ENCODE measurements around the gene CPNE1. TPM values are rescaled to one million over a fixed set of nuclear protein-coding genes. Genes with fewer than 3 reads are reported as not detected.
A peak's percentile ranks its signal among the peaks of the same experiment; 100 is the strongest.

The CPNE1 gene
- total and polyA plus RNA-seq, 2 of the 8 experiments (the other 6 are each of a cell fraction or from before 2014, with no cell fraction given), result 294 to 346 TPM

DNA sequence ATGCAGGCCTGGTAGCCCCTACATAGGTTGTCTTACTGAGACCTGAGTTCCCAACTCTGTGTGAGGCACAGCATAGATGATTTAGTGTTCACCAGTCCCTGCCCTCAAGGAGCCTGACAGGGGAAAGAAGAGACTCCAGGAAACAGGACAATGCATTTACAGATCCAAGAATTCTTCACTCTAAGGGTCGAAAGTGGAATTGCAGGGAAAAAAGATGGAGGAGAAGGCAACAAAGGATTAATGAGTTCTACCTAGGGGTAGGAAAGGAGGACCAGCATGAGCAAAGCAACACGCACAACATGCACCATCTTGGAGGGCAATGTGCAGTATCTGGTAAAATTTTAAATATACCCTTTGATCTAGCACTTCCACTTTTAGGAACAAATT lies 43.1 kb downstream of the CPNE1 start:
- no peaks in the 10 kb centered on the region for H3K79me2 ChIP-seq (ENCODE audit: control insufficient read depth in 1 of 2, insufficient read depth in 2 of 2, low read length in 2 of 2)
- DNase-seq (ENCODE audit: low read depth in 1 of 2, low spot score in 2 of 2), result no peak
- peaks cover 9% of the 10 kb centered on the region; the same call in 1 of the 2 replicates for H3K23me2 ChIP-seq (ENCODE audit: low read depth, low read length)
- H3K79me1 ChIP-seq (ENCODE audit: low read depth, low read length), result no peaks in the 10 kb centered on the region
- H4K5ac ChIP-seq (ENCODE audit: insufficient read length, low read depth, low read length), result no peak overlapping the region
- no peak overlapping the region for H3K56ac ChIP-seq (replicated peaks; ENCODE audit: insufficient read length, low read depth, low read length)
- peaks cover 0 to 8% (median 7%) of the 10 kb centered on the region in 4 experiments; a peak in 3 of 7 replicates for H3K27me3 ChIP-seq (replicated peaks in 1 of 4; ENCODE audit: control insufficient read depth in 3 of 4, extremely low read depth in 1 of 4, insufficient read depth in 3 of 4, low read length in 3 of 4)
- no peak overlapping the region for H3K27ac ChIP-seq (ENCODE audit: low read depth, low read length)
- H2BK120ac ChIP-seq (replicated peaks; ENCODE audit: low read depth, low read length), result no peak overlapping the region
- H4K20me1 ChIP-seq (replicated peaks in 1 of 2; ENCODE audit: control insufficient read depth in 1 of 2, insufficient read depth in 2 of 2, low read length in 2 of 2), result peaks cover 0 to 1% of the 10 kb centered on the region in 2 experiments
- H3K4me2 ChIP-seq (ENCODE audit: insufficient read depth in 1 of 2, low read depth in 2 of 2, low read length in 2 of 2), result no peak overlapping the region
- no peak overlapping the region for H3K4me3 ChIP-seq (ENCODE audit: extremely low read depth in 1 of 4, insufficient read depth in 2 of 4, low read depth in 3 of 4, low read length in 4 of 4)
- peak; percentile 76 for FAIRE-seq
- no peak overlapping the region for H3K4ac ChIP-seq (replicated peaks; ENCODE audit: insufficient read length, low read depth, low read length)
- no peaks in the 10 kb centered on the region for H3K9me3 ChIP-seq (ENCODE audit: insufficient read depth in 2 of 2, low read depth in 1 of 2, low read length in 1 of 2)
- H3K23ac ChIP-seq (ENCODE audit: insufficient read length), result no peak overlapping the region
- CTCF ChIA-PET (ENCODE audit: partially characterized antibody), result interaction anchor here (0.6 to 10.1 kb wide), 21 partner anchors 9 to 121 kb away, joined by 3 to 121 read pairs (median 4); partner anchors contain the start of genes ERGIC3 and RBM39
- WGBS, 2 experiments (ENCODE audit: extremely low coverage in 1 of 2, insufficient coverage in 1 of 2, insufficient read length in 1 of 2, insufficient replicate concordance in 2 of 2, low coverage in 1 of 2, low lambda C conversion rate in 2 of 2, missing lambda C conversion rate in 1 of 2), result 89% methylated on average over 2 of the region's 2 CpGs; no CpG with 5 or more reads in 1 of the 2 experiments
- peaks cover 12 to 21% (median 14%) of the 10 kb centered on the region in 4 experiments for H3K36me3 ChIP-seq (ENCODE audit: control insufficient read depth in 2 of 4, insufficient read depth in 4 of 4, low read length in 3 of 4)
- H3K9ac ChIP-seq (replicated peaks in 1 of 4; ENCODE audit: extremely low read depth in 1 of 4, low read depth in 3 of 4, low read length in 3 of 4), result no peak overlapping the region
- no peak overlapping the region for H2AK5ac ChIP-seq (ENCODE audit: low read depth, low read length)
- no peak overlapping the region for H3K18ac ChIP-seq (ENCODE audit: extremely low read depth, low read length)
- H3K4me1 ChIP-seq (replicated peaks in 1 of 4; ENCODE audit: control insufficient read depth in 3 of 4, insufficient read depth in 4 of 4, low read length in 3 of 4), result peaks cover 0 to 19% (median 8%) of the 10 kb centered on the region in 4 experiments; a peak in 6 of 7 replicates
- POLR2A ChIA-PET (ENCODE audit: partially characterized antibody), result interaction anchor here (0.7 to 4.8 kb wide), 8 partner anchors 10 to 167 kb away, joined by 3 to 25 read pairs (median 6); partner anchors contain the start of genes CEP250, CPNE1, ERGIC3 and RBM12
- no peak overlapping the region for H2AFZ ChIP-seq (ENCODE audit: low read length)
- H2BK20ac ChIP-seq (ENCODE audit: low read length), result no peak overlapping the region
- H4K8ac ChIP-seq (ENCODE audit: extremely low read depth, insufficient read depth, low read length), result no peak overlapping the region
- no peak overlapping the region for H2BK5ac ChIP-seq (ENCODE audit: low read depth, low read length)
- no peak overlapping the region for H3K14ac ChIP-seq (ENCODE audit: insufficient read length)
- no peak overlapping the region for H4K91ac ChIP-seq (replicated peaks; ENCODE audit: insufficient read length, low read length)
- no peak overlapping the region for H2BK15ac ChIP-seq (ENCODE audit: low read length)
- no peak overlapping the region for H2BK12ac ChIP-seq (ENCODE audit: low read depth, low read length)
- TF ChIP-seq JUN (IDR thresholded peaks at IDR 0.05; ENCODE audit: low read depth, low read length) (no peak), NANOG (IDR thresholded peaks at IDR 0.05; ENCODE audit: insufficient read depth, low read depth, low read length, poor library complexity, severe bottlenecking) (no peak), MAFK (IDR thresholded peaks at IDR 0.05; ENCODE audit: low read depth, low read length) (no peak), BACH1 (IDR thresholded peaks at IDR 0.05; ENCODE audit: low read length) (no peak), EP300 (IDR thresholded peaks at IDR 0.05; ENCODE audit: borderline replicate concordance in 1 of 2, low read depth in 2 of 2, low read length in 2 of 2) (no peak), YY1 (IDR thresholded peaks at IDR 0.05; ENCODE audit: low read depth, low read length) (0 out of 2 replicates have a peak, but pooled peaks have one; percentile 11), ATF3 (IDR thresholded peaks at IDR 0.05; ENCODE audit: insufficient read depth, low read depth, low read length) (no peak), CEBPB (IDR thresholded peaks at IDR 0.05; ENCODE audit: low read depth, low read length) (no peak), SUZ12 (IDR thresholded peaks at IDR 0.05; ENCODE audit: low read length) (no peak), POLR2A (IDR thresholded peaks at IDR 0.05; ENCODE audit: control extremely low read depth in 1 of 2, low read depth in 2 of 2, low read length in 2 of 2) (no peak), SIRT6 (IDR thresholded peaks at IDR 0.05; ENCODE audit: low read length) (no peak)
